Adrenal gland (tissue), 5 donors: Measurements from ENCODE around the gene MISP.

ENCODE experiments used
- POLR2A ChIP-seq, 2 donors: fragments of 450-650 bp; IDR thresholded peaks; one replicate each; pipeline ENCODE4 v1.6.1; 2017; ENCODE audit warnings: antibody characterized with exemption in 2 of 2, mild to moderate bottlenecking in 2 of 2, moderate library complexity in 1 of 2
- TF ChIP-seq, protein P1 (sequence below), 6 experiments: fragments of 450-650 bp in 4 of 6; fragments of 200-600 bp in 2 of 6; sonication (generic) in 1 of 6; IDR thresholded peaks; 1 replicate in 5 of 6; 2 replicates in 1 of 6; pipeline versions ENCODE4 v1.5.1 to v1.8.0; 2016 to 2021; ENCODE audit warnings: antibody characterized with exemption in 6 of 6, mild to moderate bottlenecking in 2 of 6, moderate library complexity in 1 of 6
- donor health status: DM: no; HTN: no; CAD: no.

DNA sequence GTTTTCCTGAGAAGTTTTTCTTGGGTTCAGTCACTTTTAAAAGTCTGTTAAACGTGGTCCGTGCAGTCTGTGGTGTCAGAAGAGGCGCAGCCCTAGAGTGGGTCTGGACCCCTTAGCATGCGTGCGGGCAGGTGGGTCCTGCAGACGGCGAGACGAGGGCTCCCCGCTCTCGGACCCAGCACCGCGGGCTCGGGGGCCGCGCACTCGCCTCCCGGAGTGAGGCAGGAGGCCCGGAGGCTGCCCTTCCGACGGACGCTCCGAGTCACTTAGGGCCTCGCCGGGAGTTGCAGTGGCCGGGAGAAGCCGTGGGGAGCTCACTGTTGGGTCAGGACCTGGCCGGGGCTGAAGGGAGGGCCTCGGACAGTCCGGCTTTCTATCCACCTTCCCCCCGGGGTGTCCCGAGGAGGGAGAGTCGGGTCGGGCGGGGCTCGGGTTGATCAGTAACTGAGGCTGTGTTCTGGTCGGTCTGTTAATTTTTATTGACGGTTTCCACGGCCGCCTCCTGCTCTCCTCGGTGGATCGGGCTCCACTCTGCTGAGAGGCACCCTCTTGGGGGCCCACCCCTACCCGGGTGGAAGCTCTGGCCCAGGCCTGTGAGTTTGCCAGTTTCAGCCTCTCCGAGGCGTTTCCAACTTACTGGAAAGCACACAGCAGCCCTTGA lies 47.6 kb downstream of the MISP start:
- TF ChIP-seq, protein P1, sequence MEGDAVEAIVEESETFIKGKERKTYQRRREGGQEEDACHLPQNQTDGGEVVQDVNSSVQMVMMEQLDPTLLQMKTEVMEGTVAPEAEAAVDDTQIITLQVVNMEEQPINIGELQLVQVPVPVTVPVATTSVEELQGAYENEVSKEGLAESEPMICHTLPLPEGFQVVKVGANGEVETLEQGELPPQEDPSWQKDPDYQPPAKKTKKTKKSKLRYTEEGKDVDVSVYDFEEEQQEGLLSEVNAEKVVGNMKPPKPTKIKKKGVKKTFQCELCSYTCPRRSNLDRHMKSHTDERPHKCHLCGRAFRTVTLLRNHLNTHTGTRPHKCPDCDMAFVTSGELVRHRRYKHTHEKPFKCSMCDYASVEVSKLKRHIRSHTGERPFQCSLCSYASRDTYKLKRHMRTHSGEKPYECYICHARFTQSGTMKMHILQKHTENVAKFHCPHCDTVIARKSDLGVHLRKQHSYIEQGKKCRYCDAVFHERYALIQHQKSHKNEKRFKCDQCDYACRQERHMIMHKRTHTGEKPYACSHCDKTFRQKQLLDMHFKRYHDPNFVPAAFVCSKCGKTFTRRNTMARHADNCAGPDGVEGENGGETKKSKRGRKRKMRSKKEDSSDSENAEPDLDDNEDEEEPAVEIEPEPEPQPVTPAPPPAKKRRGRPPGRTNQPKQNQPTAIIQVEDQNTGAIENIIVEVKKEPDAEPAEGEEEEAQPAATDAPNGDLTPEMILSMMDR (IDR thresholded peaks at IDR 0.05): no peak
- TF ChIP-seq POLR2A (IDR thresholded peaks at IDR 0.05): no peak
